B cell (primary cell): ENCODE measurements around the gene SATB1.

Experiments used
- EZH2 ChIP-seq: IDR thresholded peaks from 2 replicates; pipeline ENCODE4 v1.6.1; 2012; ENCODE audit warnings: borderline replicate concordance, low read depth, mild to moderate bottlenecking, moderate library complexity, low read length; ENCODE audit not compliant: insufficient read depth, poor library complexity, severe bottlenecking
- TF ChIP-seq, protein P1 (sequence below): fragments of 200-600 bp; IDR thresholded peaks from one replicate; pipeline ENCODE4 v1.8.0; 2022; ENCODE audit warnings: antibody characterized with exemption, mild to moderate bottlenecking

GRCh38 chr3:18425641-18426257, 610 bp upstream of the SATB1 start:
- no peak for TF ChIP-seq EZH2
- TF ChIP-seq, protein P1, sequence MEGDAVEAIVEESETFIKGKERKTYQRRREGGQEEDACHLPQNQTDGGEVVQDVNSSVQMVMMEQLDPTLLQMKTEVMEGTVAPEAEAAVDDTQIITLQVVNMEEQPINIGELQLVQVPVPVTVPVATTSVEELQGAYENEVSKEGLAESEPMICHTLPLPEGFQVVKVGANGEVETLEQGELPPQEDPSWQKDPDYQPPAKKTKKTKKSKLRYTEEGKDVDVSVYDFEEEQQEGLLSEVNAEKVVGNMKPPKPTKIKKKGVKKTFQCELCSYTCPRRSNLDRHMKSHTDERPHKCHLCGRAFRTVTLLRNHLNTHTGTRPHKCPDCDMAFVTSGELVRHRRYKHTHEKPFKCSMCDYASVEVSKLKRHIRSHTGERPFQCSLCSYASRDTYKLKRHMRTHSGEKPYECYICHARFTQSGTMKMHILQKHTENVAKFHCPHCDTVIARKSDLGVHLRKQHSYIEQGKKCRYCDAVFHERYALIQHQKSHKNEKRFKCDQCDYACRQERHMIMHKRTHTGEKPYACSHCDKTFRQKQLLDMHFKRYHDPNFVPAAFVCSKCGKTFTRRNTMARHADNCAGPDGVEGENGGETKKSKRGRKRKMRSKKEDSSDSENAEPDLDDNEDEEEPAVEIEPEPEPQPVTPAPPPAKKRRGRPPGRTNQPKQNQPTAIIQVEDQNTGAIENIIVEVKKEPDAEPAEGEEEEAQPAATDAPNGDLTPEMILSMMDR = no peak
